Stimulated activated CD4-positive, alpha-beta T cell treated with anti-CD3 and anti-CD28 coated beads, Interleukin-4, amount 100 ng/mL, for 24 hours (primary cell): ENCODE measurements around the gene SFMBT2.

Source experiments
- DNase-seq: peaks from one replicate; pipeline ENCODE4 v3.0.0-alpha.2; 2020

The SFMBT2 gene

DNA sequence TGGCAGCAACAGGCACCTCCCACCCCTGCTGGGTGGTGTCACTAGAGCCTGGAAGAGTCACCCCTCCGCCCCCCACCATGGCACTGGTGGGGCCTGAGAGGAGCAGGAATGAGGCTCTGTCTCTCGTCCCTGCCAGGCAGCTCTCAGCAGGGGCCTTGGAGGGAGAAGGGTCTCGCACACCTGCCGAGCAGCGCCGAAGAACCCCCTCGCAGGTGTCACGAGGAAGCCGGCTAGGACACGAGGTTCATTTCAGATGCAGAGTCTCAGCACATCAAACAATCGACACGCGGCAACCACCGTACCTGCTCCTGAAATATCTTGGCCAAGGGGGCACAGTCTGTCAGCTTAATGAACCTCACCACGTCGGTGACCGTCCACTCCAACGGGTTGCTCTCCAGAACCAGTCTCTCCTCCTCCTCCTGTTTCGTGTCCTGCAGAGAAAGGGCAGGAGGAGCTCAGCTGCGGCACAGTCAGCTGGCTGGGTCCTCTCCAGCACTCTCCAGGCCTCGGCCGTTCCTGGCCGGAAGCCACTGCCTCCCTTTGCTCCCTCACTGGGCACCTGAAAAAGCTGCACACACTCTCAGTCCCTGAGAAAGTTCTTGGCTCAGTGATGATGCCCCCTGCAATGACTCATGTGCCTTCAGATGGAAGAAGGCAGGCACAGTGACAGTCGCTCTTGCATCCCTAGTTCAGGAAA lies 240.1 kb downstream of the SFMBT2 start:
- DNase-seq = no peak

DNA sequence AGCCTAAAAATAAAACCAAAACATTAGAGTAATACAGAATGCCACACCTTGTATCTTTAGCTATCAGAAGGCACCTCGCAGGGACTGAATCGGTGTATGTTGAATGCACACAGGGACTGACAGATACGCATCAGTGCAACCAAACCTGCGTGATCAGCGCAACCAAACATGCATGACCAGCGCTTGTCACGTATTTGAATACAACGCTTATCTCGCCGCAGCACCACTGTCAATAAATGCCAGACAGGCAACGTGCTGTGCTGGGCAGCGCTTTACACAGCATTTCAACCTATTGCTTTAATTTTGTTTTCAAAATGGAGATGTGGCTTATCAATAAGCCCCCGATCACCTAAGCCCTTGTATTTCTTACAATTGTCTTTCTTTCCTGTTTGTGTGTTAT lies 242.4 kb downstream of the SFMBT2 start:
- DNase-seq = no peak

DNA sequence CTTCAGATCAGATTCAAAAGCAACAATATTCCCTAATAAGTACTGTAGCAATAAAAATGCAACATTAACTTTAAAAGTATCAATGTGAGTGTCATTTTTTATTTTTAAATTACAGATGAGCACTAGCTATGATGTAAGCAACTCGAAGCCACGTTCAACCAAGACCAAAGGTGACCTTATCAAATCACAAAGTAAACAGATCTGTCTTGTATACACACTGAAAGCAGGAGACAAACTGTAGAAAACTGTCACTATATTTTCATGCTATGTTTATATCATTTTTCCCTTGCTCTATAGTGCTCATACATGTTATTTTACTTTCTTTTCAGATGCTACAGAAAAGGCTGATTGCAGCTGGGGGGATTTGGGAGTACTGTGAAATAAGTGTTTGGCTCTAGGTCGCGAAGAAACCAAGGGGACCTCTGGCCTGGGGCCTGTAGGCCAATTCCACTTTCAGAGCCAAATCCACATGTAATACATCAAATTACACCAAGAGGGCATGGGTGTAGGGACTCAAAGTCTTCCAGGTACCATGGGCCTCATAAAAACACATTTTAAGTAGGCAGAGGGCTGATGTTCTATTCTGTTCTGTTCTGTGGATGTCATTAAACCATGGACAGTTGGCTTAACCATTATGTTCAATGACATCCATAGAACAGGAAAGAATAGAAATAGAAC lies 245.2 kb downstream of the SFMBT2 start:
- DNase-seq = no peak

DNA sequence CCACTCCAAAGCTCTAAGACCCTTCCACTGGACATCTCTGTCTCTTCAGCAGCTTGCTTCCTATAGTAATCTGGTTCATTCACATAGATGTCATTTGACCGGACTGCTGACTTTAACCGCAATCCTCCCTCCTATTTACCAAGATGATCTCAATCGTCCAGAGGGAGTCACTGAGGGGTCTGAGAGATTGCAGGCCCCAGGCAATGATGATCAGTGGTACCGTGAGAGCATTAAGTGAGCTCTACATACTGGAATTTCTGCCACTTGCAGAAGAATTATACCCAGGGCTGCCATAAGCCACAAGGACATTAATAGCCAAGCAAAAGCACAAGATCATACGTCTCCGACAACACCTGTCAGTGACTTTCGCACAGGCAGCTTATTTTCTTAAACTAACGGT lies 245.9 kb downstream of the SFMBT2 start:
- DNase-seq = no peak

DNA sequence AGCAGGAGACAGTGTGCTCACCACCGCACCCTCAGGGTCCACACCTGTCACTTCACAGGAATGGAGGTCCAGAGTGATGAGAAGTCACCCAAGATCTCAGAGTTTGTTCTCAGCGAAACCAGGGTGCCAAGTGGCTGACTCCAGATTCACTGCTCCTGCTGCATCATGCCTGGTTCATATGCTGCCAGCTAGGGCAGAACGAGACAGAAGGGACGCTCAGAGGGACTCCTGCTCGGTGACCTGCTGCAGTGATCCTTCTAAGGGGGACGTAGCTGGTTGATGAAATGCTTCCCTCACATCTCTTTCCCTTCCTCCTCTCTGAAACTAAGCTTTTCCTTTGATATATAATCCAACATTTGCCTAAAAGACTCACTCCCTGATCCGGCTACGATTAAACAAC lies 248.5 kb downstream of the SFMBT2 start:
- no peak for DNase-seq

DNA sequence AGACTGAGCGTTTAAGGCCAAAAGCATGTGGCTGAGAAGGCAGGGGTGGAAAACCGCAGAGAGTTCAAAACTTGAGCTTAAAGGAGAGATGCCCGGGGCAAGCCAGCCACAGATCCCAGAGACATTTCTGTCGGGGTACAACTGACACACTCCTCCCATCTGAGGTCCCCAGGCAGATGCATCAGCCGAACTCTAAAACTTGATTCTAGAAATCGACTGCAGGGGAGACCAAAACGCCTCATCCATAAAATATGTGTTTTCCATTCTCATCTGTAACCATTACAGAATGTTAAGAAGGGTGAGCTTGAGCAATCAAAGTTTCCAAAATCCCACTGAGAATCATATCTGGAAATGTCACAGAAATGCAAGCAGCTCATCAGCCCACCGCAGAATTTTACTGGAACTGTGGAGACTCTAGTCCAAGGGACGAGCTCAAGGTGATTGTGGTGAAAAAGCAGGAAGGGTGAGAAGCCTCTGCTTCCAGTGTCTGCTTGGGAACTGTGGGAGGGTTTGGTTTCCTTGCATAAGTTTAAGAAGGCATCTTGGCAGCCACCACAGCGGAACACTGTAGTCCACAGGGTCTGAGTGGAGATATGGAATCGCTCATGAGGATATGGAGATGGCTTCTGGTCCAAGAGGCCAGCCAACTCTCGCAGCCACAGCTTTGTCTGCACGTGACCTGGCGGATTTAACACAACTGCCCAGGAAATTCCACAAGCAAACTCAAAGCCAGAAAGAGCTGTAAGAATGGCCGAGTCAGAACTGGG lies 249.2 kb downstream of the SFMBT2 start:
- DNase-seq = no peak

DNA sequence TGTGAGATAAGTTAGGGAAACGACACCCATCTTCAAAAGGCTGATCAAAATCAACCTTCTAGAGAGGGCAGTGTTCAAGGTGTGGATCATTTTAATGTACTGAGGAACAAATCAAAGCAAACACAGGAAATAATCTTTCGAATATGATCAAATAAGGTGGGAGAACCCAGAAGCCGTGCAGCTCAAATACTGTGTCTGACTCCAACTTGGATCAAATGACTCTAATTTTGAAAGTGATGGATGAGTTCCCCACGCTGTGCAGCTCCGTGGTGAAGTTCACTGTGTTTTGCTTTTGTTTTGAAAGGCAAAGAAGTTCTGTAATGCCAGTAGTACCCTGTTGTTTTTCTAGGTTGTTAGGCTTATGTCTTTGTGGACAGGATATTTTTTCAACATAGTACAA lies 250.9 kb downstream of the SFMBT2 start:
- no peak for DNase-seq

DNA sequence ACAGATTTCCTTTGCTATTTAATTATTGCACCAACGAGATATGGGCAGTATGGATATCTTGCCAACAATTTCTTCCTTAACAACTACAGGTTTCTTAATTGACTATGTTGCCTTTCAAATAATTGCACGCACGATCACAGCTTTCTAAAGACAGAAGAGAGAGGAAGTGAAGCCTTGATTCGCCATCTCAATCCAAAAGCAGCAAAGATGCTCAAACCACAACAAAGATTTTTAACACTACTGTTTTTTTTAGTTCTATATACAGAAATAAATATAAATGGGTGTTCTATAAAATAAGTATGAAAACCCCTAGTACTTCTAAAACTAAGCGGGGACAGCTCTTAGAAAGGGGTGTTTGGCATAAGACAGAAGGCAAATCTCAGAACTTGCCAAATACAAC lies 251.3 kb downstream of the SFMBT2 start:
- no peak for DNase-seq

DNA sequence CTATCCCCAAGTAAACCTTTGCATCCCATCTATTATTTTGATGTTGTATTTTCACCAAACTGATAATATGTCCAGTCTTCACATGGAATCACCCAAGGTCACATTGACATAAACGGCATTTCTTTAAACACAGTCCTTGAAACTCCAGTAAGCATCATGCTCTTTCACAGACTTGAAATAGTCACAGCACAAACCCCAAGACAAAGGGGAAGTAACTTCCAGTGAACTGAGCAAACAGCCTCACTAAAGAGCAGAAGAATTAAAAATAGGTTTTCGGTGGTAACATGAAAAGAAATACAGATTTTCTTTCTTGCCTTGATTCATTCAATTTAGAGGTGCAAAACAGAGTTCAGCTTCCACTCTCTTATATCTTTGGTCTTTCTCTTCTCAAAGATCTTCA lies 253.7 kb downstream of the SFMBT2 start:
- DNase-seq = no peak

DNA sequence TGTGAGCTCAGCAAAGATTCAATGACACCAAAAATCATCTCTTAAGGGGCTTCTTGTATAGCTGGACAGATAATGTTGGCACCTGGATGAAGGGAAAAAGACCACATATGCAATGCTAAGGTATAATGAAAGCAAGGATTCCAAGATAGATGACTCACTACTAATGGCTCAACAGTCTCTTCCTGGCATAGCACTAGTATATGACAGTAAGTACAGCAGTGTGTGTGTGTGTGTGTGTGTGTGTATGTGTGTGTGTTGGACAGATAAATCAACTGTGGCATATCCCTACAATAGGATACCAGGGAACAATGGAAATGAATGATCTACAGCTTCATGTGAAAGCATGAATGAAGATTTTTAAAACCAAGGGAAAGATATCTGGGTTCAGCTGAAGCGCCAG lies 257.1 kb downstream of the SFMBT2 start:
- DNase-seq = no peak

DNA sequence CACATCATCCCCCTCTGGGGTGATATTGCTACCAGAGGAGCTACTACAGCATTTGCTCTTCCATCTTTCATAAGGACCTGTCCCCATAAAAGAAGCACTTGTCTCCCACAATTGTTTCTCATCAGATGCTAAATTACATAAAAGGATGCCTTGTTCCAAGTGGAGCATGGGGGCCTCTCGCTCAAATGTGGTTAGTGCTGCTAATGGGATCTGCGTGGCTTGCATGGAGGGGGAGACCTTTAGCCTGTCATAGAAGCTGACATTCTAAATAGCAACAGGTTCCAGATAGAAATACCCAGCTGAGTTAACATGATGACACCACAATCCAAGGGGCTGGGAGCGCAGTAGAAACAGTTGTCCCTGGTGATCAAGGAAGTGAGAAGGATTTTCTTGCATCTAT lies 257.9 kb downstream of the SFMBT2 start:
- no peak for DNase-seq

DNA sequence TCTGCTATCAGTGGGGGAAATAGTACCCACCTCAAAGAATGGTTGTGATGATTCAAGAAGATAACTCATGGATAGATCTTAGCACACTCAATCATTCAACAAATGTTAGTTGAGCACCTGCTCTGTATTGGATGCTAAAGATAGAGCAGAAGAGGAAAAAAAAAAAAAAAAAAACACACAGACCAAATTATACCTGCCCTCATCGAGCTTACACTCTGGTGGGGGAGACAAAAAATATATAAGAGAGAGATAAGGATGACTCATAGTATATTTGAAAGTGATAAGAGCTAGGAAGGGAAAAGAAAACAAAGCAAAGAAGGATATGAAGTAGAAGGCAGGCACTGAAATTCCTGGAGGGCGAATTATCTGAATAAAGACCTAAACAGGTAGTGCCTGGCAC lies 258.5 kb downstream of the SFMBT2 start:
- no peak for DNase-seq

DNA sequence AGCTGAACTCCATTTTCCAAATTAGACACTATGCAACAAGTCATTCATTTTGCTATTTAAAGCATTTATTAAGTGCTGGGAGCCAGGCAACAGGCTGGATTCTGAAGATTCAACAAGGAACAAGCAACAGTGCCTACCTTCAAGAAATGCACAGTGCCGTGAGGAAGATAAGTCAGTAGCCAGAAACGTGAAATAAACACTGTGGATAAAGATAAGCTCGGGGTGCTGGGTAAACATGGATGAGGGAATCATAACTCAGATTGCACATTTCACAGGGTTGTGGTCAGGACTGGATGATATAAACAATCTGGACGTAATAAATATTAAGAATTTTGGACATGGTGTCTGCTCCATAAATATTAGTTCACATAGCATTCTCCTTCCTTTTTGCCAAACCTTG lies 259.3 kb downstream of the SFMBT2 start:
- no peak for DNase-seq

DNA sequence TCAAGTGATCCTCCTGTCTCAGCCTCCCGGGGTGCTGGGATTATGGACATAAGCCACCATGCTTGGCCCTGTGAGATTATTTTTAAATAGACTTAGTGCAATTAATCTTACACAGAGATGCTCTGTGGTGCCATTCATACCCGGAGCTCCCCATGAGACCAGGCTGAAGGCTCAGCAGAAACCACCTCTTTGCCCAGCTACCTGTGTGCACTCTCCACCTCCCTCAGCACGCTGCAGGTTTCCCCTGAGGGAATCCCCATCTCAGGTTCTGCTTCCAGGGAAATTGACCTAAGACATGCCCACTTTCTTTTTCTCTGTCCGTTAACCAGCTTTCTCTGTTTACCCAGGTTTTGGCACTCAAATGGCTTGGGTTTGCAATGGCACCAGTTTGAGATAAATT lies 260.5 kb downstream of the SFMBT2 start:
- DNase-seq = no peak

DNA sequence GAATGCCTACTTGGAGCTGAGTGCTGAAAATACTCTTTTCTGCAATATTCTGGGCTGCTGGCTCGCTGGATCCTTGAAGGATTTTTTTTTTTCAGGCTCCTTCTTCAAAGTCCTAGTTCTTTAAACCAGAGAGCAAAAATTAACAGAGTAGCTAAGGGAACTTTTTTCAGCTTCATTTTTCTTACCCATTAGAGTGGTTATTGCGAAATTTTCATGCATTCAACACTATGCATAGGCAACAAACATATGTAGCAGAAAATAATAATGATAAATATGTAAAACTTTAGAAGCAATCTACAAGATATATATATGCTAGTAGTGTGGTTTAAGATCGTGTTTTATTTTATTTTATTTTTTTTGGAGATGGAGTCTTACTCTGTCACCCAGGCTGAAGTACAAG lies 264.6 kb downstream of the SFMBT2 start:
- DNase-seq = no peak

DNA sequence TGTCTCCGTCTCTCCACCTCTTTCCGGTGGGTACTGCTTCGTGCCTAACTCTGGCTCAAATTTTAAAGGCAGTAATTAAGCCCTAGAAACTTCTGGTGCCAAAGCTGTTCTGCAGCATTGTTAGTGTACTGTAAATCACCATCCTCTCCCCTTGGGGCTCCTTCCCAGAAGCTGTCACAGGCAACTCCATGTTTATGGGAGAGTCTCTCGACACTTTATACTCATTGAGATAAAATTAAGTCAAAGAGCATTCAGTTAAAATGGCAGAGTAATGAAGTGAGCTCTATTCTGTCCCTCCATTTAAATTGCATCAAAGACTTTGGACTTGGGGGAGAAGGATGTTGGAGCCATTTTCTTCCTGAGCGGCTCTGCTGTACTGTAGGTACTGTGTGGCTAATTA lies 274.8 kb downstream of the SFMBT2 start:
- DNase-seq = no peak

DNA sequence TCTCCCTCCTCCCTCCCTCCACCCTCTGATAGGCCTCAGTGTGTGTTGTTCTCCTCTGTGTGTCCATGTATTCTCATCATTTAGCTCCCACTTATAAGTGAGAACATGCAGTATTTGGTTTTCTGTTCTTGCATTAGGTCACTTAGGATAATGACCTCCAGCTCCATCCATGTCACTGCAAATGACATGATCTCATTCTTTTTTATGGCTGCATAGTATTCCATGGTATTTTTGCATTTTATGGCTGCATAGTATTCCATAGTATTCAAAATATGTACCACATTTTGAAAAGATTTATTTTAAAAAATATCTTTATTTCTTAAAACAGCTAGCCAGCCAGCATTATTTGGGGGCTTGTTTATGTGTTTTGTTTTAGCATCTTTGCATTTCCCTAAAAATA lies 275.6 kb downstream of the SFMBT2 start:
- DNase-seq = no peak

DNA sequence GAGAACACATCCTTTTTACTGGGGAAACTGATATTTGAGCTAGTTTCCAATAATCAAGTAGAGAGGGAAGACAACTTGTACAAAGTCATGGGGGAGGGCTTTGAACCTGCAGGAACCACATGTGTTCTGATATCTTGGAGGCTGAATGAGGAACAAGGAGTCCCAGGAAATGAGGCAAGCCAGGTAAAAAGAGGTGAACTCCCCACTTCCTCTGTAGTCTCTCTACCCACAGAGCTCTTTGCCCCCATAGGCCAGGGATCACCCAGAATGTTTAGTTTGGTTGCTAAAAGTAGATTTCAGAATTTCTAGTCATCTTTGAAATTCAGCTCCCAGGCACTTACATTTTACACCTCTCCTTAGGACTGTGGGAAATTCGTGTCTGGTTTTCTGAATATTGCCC lies 276.4 kb downstream of the SFMBT2 start:
- no peak for DNase-seq

DNA sequence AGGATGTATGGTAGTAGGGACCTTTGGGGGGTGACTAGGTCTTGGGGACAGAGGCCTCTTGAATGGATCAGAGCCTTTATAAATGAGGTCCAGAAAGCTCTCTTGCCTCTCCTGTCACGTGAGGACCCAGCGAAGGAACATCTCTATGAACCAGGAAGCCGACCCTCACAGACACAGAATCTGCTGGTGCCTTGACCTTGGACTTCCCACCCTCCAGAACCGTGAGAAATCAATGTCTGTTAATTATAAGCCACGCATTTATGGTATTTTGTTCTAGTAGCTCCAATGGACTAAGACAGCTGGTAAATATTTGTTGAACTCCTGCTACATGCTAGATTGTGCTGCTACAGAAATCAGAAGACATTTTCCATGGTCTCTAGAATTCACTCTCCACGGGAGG lies 276.9 kb downstream of the SFMBT2 start:
- no peak for DNase-seq

DNA sequence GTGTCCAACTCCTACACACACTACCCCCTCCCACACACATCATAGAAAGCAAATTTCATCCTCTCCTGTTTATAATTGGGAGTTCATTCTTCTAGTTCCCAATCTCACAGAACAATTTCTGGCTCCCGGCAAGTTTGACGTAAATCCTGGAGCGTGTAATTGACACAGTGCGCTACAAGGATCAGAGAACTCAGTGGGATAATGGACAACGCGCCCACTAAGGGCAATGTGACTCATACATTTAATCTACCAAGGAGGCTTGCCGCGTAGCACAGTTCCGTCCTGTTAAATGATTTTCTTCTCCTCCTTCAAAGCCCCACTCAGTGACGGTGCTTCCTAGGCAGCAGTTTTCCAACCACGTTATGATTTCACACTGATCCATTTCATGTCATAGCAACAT lies 277.6 kb downstream of the SFMBT2 start:
- DNase-seq = no peak

DNA sequence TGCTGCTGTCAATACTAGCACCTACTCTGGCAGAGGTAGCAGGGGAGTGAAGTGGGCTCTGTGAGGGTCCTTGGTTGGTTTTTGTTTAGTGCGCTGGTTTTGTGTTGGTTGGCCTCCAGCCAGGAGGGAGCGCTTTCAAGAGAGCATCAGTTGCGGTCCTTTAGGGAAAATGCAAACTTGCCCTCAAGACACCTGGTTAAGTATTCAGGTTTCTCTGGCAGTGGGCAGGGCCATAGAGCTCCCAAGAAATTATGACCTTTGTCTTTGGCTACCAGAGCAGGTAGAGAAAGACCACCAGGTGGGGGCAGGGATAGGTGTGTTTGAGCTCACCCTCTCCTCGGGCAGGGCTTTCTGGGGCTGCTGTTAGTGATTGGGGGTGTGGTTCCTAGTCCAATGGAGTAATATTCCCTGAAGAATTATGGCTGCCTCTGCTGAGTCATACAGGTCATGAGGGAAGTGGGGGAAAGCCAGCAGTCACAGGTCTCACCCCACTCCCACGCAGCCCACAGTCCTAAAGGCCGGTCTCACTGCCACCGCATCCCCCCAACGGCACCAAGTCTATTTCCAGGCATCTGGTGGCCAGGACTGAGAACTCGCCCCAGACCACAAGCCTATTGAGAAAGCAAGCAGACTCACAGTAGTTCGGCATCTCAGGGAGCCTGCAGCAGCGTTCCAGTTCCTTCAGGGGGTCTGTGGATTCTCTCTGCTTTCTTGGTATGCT lies 280.5 kb downstream of the SFMBT2 start:
- no peak for DNase-seq

DNA sequence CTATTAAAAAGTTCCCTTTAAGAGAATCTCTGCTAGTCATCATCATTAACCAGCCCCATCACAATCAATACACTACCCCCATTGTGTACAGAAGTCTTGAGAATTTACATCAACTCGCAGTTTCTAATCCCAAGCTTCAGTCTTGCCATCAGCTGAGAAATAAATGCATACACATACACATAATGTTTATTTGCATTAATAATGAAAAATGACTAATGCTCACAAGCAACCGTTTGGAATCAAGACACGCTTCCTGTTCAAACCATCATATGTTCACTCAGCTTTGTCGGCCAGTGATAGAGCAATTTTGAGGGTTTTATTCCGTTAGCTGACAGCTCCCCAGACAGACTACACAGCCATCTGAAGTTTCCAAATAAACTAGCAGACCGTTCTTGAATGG lies 287.1 kb downstream of the SFMBT2 start:
- DNase-seq = no peak

DNA sequence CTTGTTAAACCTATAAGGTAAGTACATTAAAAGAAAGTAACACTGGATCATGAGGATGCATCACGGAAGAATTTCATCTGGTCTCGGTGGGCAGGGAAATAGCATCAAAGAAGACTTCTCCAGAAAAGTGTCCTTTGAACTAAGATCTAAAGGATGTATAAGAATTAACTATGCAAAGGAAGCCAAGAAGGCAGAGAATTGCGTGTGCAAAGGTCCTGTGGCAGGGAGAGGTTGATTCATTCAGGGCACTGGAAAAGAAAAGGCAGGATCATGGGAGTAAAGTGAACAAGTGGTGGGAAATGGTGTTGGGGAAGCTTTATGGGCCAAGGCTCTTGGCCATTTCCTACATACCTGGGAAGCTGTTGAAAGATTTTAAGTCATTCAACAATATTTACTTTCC lies 288.3 kb downstream of the SFMBT2 start:
- DNase-seq = no peak
